CD8-positive, alpha-beta memory T cell (primary cell): ENCODE measurements around the gene CENPN. TPM values are rescaled to one million over a fixed set of nuclear protein-coding genes. Genes with fewer than 3 reads are reported as not detected.

Experiments
- CTCF ChIA-PET: fragments of 350-600 bp; sonication (Branson Sonifier 250); formaldehyde crosslinking; loops from one replicate; lab custom pipeline; 2021; ENCODE audit warnings: antibody characterized with exemption; lab: Charles Lee
- POLR2A ChIA-PET: fragments of 350-600 bp; sonication (Branson Sonifier 250); formaldehyde crosslinking; loops from one replicate; lab custom pipeline; 2021; ENCODE audit warnings: antibody characterized with exemption; lab: Charles Lee
- DNase-seq, 5 donors: peaks; one replicate each; pipeline versions ENCODE4 v3.0.0 to v3.0.0-alpha.2; 2020 to 2022; ENCODE audit warnings: mixed read lengths in 1 of 5
- H3K27ac ChIP-seq: one replicate; pipeline ENCODE4 v1.7.0; 2013; ENCODE audit warnings: low read depth, mild to moderate bottlenecking, low read length, moderate library complexity
- H3K27me3 ChIP-seq: 2 replicates; pipeline ENCODE4 v1.7.0; 2013; ENCODE audit warnings: low read length, mild to moderate bottlenecking; ENCODE audit not compliant: insufficient read depth, poor library complexity, severe bottlenecking
- H3K36me3 ChIP-seq: 2 replicates; pipeline ENCODE4 v1.7.0; 2013; ENCODE audit warnings: mild to moderate bottlenecking, low read length, moderate library complexity; ENCODE audit not compliant: insufficient read depth
- H3K4me1 ChIP-seq: 2 replicates; pipeline ENCODE4 v1.7.0; 2013; ENCODE audit warnings: mild to moderate bottlenecking, low read length, moderate library complexity; ENCODE audit not compliant: insufficient read depth
- H3K4me3 ChIP-seq: 2 replicates; pipeline ENCODE4 v1.7.0; 2013; ENCODE audit warnings: mild to moderate bottlenecking, low read length
- H3K9me3 ChIP-seq: 2 replicates; pipeline ENCODE4 v1.7.0; 2013; ENCODE audit warnings: mild to moderate bottlenecking, low read length
- H3K27ac Mint-ChIP-seq, 8 donors: one replicate each; pipeline ENCODE4 v1.8.0; 2020 to 2021; ENCODE audit warnings: mixed read lengths in 8 of 8, mild to moderate bottlenecking in 6 of 8, inconsistent platforms in 3 of 8, moderate library complexity in 3 of 8
- H3K27me3 Mint-ChIP-seq, 2 donors: one replicate each; pipeline ENCODE4 v1.8.0; 2020 to 2021; ENCODE audit warnings: mixed read lengths in 2 of 2, mild to moderate bottlenecking in 1 of 2, moderate library complexity in 1 of 2
- H3K36me3 Mint-ChIP-seq, 3 donors: one replicate each; pipeline ENCODE4 v1.8.0; 2020 to 2021; ENCODE audit warnings: mixed read lengths in 3 of 3, inconsistent platforms in 1 of 3, mild to moderate bottlenecking in 1 of 3
- H3K4me1 Mint-ChIP-seq, 3 donors: one replicate each; pipeline ENCODE4 v1.8.0; 2020 to 2021; ENCODE audit warnings: mixed read lengths in 3 of 3, inconsistent platforms in 1 of 3, mild to moderate bottlenecking in 1 of 3
- H3K4me3 Mint-ChIP-seq, 7 donors: one replicate each; pipeline ENCODE4 v1.8.0; 2020 to 2021; ENCODE audit warnings: mixed read lengths in 7 of 7, mild to moderate bottlenecking in 6 of 7, moderate library complexity in 4 of 7, inconsistent platforms in 2 of 7
- H3K9me3 Mint-ChIP-seq, 5 donors: one replicate each; pipeline ENCODE4 v1.8.0; 2020 to 2022; ENCODE audit warnings: mixed read lengths in 5 of 5, mild to moderate bottlenecking in 3 of 5, moderate library complexity in 2 of 5, inconsistent platforms in 1 of 5
- polyA plus RNA-seq: library from polyadenylated mRNA; unstranded; fragments of 300-500 nt; fragmentation: Illumina TruSeq; gene quantifications from one replicate; pipeline ENCODE4 v1.2.3, GENCODE V29; 2021
- total RNA-seq, 2 experiments: library from RNA; stranded (reverse); gene quantifications; one replicate each; pipeline ENCODE4 v1.2.3, GENCODE V29; 2021

Gene CENPN
- total and polyA plus RNA-seq, 3 experiments from 2014 or later = 4.7 to 53.7 (median 52.2) TPM

- Histone ChIP-seq H3K4me3 (no peak overlapping the region), H3K27me3 (no peaks in the 10 kb centered on the region), H3K36me3 (peaks cover 8% of the 10 kb centered on the region), H3K27ac (no peak overlapping the region), H3K9me3 (no peaks in the 10 kb centered on the region), H3K4me1 (peaks cover 2% of the 10 kb centered on the region)
- CTCF ChIA-PET = interaction anchor here (0.8 to 2.4 kb wide), 3 partner anchors 12 to 14 kb away, joined by 3 to 8 read pairs (median 6); partner anchors contain the start of genes CENPN and CMC2
- no peak for DNase-seq
- H3K27ac Mint-ChIP-seq = peak overlapping the region in 3 of 8 donors; percentile 15 to 40 (median 39)
- POLR2A ChIA-PET = no interaction called here
- no peaks in the 10 kb centered on the region for H3K9me3 Mint-ChIP-seq
- H3K36me3 Mint-ChIP-seq = peaks cover 0 to 59% (median 7%) of the 10 kb centered on the region in 3 donors
- H3K4me1 Mint-ChIP-seq = peaks cover 29 to 47% (median 30%) of the 10 kb centered on the region in 3 donors
- H3K4me3 Mint-ChIP-seq = no peak overlapping the region
- H3K27me3 Mint-ChIP-seq = no peaks in the 10 kb centered on the region
These were observed 14.2 kb upstream of the CENPN start for GRCh38 chr16:80992676-80993293.

- DNase-seq = no peak
- H3K36me3 Mint-ChIP-seq = peaks cover 0 to 56% (median 7%) of the 10 kb centered on the region in 3 donors
- Histone ChIP-seq H3K36me3 (peaks cover 8% of the 10 kb centered on the region), H3K4me1 (peaks cover 7% of the 10 kb centered on the region), H3K4me3 (no peak overlapping the region), H3K9me3 (no peaks in the 10 kb centered on the region), H3K27me3 (no peaks in the 10 kb centered on the region), H3K27ac (no peak overlapping the region)
- ChIA-PET CTCF (interaction anchor here (0.8 to 2.4 kb wide), 4 partner anchors 11 to 43 kb away, joined by 3 to 8 read pairs (median 4); partner anchors contain the start of genes ATMIN, CENPN and CMC2), POLR2A (interaction anchor here (1.3 kb wide), 1 partner anchor 13 kb away, joined by 3 read pairs; the partner anchor contains the start of genes CENPN and CMC2)
- no peak overlapping the region for H3K4me3 Mint-ChIP-seq
- peak overlapping the region in 2 of 8 donors; percentile 15 to 40 for H3K27ac Mint-ChIP-seq
- H3K27me3 Mint-ChIP-seq = peaks cover 0 to 2% of the 10 kb centered on the region in 2 donors
- peaks cover 34 to 48% (median 36%) of the 10 kb centered on the region in 3 donors for H3K4me1 Mint-ChIP-seq
- no peaks in the 10 kb centered on the region for H3K9me3 Mint-ChIP-seq
These were observed 13.7 kb upstream of the CENPN start for GRCh38 chr16:80993307-80993706.

GRCh38 chr16:80993834-80994233, 13.2 kb upstream of the CENPN start:
- peaks cover 0 to 53% (median 7%) of the 10 kb centered on the region in 3 donors for H3K36me3 Mint-ChIP-seq

GRCh38 chr16:80994451-80994850, 12.6 kb upstream of the CENPN start:
- H3K36me3 ChIP-seq = peaks cover 8% of the 10 kb centered on the region
- H3K4me1 ChIP-seq = peaks cover 8% of the 10 kb centered on the region
- Mint-ChIP-seq H3K27ac (peak overlapping the region in 1 of 8 donors; percentile 40), H3K4me1 (peaks cover 45 to 57% (median 47%) of the 10 kb centered on the region in 3 donors), H3K9me3 (no peaks in the 10 kb centered on the region), H3K4me3 (peak overlapping the region in 1 of 7 donors; percentile 10), H3K36me3 (peaks cover 0 to 48% (median 7%) of the 10 kb centered on the region in 3 donors), H3K27me3 (peaks cover 0 to 2% of the 10 kb centered on the region in 2 donors)
- H3K4me3 ChIP-seq = no peak overlapping the region
- CTCF ChIA-PET = interaction anchor here (1.7 to 2.4 kb wide), 2 partner anchors 10 to 15 kb away, joined by 6 to 8 read pairs; no protein-coding TSS in a partner anchor
- no peak for DNase-seq
- H3K27ac ChIP-seq = no peak overlapping the region
- H3K9me3 ChIP-seq = no peaks in the 10 kb centered on the region
- POLR2A ChIA-PET = interaction anchor here (1.3 kb wide), 1 partner anchor 12 kb away, joined by 3 read pairs; the partner anchor contains the start of genes CENPN and CMC2
- H3K27me3 ChIP-seq = no peaks in the 10 kb centered on the region

More at GRCh38 chr16:80993834-80994233, 13.2 kb upstream of the CENPN start:
- no peak overlapping the region for H3K4me3 ChIP-seq
- ChIA-PET POLR2A (interaction anchor here (1.3 kb wide), 1 partner anchor 13 kb away, joined by 3 read pairs; the partner anchor contains the start of genes CENPN and CMC2), CTCF (interaction anchor here (1.0 to 2.4 kb wide), 3 partner anchors 11 to 42 kb away, joined by 3 to 8 read pairs (median 6); partner anchors contain the start of gene ATMIN)
- peaks cover 8% of the 10 kb centered on the region for H3K4me1 ChIP-seq
- Mint-ChIP-seq H3K4me3 (peak overlapping the region in 1 of 7 donors; percentile 10), H3K9me3 (no peaks in the 10 kb centered on the region), H3K27ac (peak overlapping the region in 1 of 8 donors; percentile 40), H3K27me3 (peaks cover 0 to 2% of the 10 kb centered on the region in 2 donors), H3K4me1 (peaks cover 39 to 53% (median 41%) of the 10 kb centered on the region in 3 donors)
- no peaks in the 10 kb centered on the region for H3K27me3 ChIP-seq
- no peaks in the 10 kb centered on the region for H3K9me3 ChIP-seq
- peaks cover 8% of the 10 kb centered on the region for H3K36me3 ChIP-seq
- DNase-seq = no peak
- H3K27ac ChIP-seq = no peak overlapping the region

- H3K27ac ChIP-seq = peak overlapping the region; percentile 74
- H3K4me1 Mint-ChIP-seq = peaks cover 48 to 70% (median 63%) of the 10 kb centered on the region in 3 donors
- H3K36me3 ChIP-seq = peaks cover under 1% of the 10 kb centered on the region
- peak overlapping the region; percentile 91 to 96 (median 93) for H3K4me3 Mint-ChIP-seq
- no peak for DNase-seq
- peaks cover 0 to 2% of the 10 kb centered on the region in 2 donors for H3K27me3 Mint-ChIP-seq
- H3K4me3 ChIP-seq = peak overlapping the region; percentile 76
- peaks cover 8% of the 10 kb centered on the region for H3K4me1 ChIP-seq
- H3K9me3 Mint-ChIP-seq = no peaks in the 10 kb centered on the region
- no peaks in the 10 kb centered on the region for H3K9me3 ChIP-seq
- peak overlapping the region; percentile 85 to 97 (median 94) for H3K27ac Mint-ChIP-seq
- H3K27me3 ChIP-seq = no peaks in the 10 kb centered on the region
- peaks cover 0 to 35% (median 2%) of the 10 kb centered on the region in 3 donors for H3K36me3 Mint-ChIP-seq
- CTCF ChIA-PET = interaction anchor here (0.7 kb wide), 1 partner anchor 8 kb away, joined by 3 read pairs; no protein-coding TSS in a partner anchor
- POLR2A ChIA-PET = interaction anchor here (2.5 kb wide), 1 partner anchor 10 kb away, joined by 12 read pairs; the partner anchor contains the start of genes CENPN and CMC2
These were observed 10.3 kb upstream of the CENPN start for GRCh38 chr16:80996688-80997138.

GRCh38 chr16:80997139-80997798, 9.7 kb upstream of the CENPN start:
- H3K9me3 Mint-ChIP-seq = no peaks in the 10 kb centered on the region
- H3K4me3 Mint-ChIP-seq = peak overlapping the region; percentile 91 to 96 (median 93)
- POLR2A ChIA-PET = interaction anchor here (0.5 to 2.5 kb wide), 3 partner anchors 7 to 12 kb away, joined by 3 to 12 read pairs (median 4); partner anchors contain the start of genes CENPN and CMC2
- H3K4me3 ChIP-seq = peak overlapping the region; percentile 76
- peak overlapping the region; percentile 85 to 97 (median 94) for H3K27ac Mint-ChIP-seq
- H3K36me3 Mint-ChIP-seq = peaks cover 0 to 33% (median 2%) of the 10 kb centered on the region in 3 donors
- H3K9me3 ChIP-seq = no peaks in the 10 kb centered on the region
- H3K27me3 ChIP-seq = no peaks in the 10 kb centered on the region
- peak overlapping the region; percentile 74 for H3K27ac ChIP-seq
- peaks cover 0 to 2% of the 10 kb centered on the region in 2 donors for H3K27me3 Mint-ChIP-seq
- no peaks in the 10 kb centered on the region for H3K36me3 ChIP-seq
- no peak for DNase-seq
- peaks cover 49 to 75% (median 67%) of the 10 kb centered on the region in 3 donors for H3K4me1 Mint-ChIP-seq
- peaks cover 8% of the 10 kb centered on the region for H3K4me1 ChIP-seq
- CTCF ChIA-PET = interaction anchor here (0.6 to 1.2 kb wide), 5 partner anchors 7 to 470 kb away, joined by 3 to 6 read pairs (median 3); partner anchors contain the start of genes ATMIN, CENPN and CMC2

GRCh38 chr16:80997964-80998620, 8.9 kb upstream of the CENPN start:
- no peaks in the 10 kb centered on the region for H3K9me3 ChIP-seq
- H3K4me1 ChIP-seq = peaks cover 11% of the 10 kb centered on the region
- H3K4me3 Mint-ChIP-seq = peak overlapping the region; percentile 16 to 94 (median 91)
- H3K9me3 Mint-ChIP-seq = no peaks in the 10 kb centered on the region
- peaks cover 0 to 2% of the 10 kb centered on the region in 2 donors for H3K27me3 Mint-ChIP-seq
- DNase-seq = no peak
- ChIA-PET POLR2A (interaction anchor here (0.5 to 2.5 kb wide), 3 partner anchors 8 to 11 kb away, joined by 3 to 12 read pairs (median 4); partner anchors contain the start of genes CENPN and CMC2), CTCF (interaction anchor here (1.0 to 1.2 kb wide), 3 partner anchors 8 to 471 kb away, joined by 3 to 6 read pairs (median 4); partner anchors contain the start of genes ATMIN, CENPN and CMC2)
- peak overlapping the region in 7 of 8 donors; percentile 32 to 97 (median 90) for H3K27ac Mint-ChIP-seq
- peak overlapping the region; percentile 74 for H3K27ac ChIP-seq
- H3K36me3 Mint-ChIP-seq = peaks cover 0 to 29% (median under 1%) of the 10 kb centered on the region in 3 donors
- H3K27me3 ChIP-seq = no peaks in the 10 kb centered on the region
- no peaks in the 10 kb centered on the region for H3K36me3 ChIP-seq
- peak overlapping the region; percentile 76 for H3K4me3 ChIP-seq
- H3K4me1 Mint-ChIP-seq = peaks cover 51 to 82% (median 73%) of the 10 kb centered on the region in 3 donors
